Smooth muscle cell (in vitro differentiated cells): ENCODE results near the gene ATP11A. TPM values are rescaled to one million over a fixed set of nuclear protein-coding genes. Genes with fewer than 3 reads are reported as not detected.

Source experiments
- DNase-seq: peaks from one replicate; lab custom pipeline; 2025; ENCODE audit not compliant: unreplicated experiment; lab: John Stamatoyannopoulos, UW
- H2AFZ ChIP-seq: fragments of 200-600 bp; sonication (generic); 2 replicates; pipeline ENCODE4 v1.6.0; 2016; ENCODE audit warnings: antibody characterized with exemption, low read depth, mild to moderate bottlenecking
- H3F3A ChIP-seq: fragments of 200-600 bp; sonication (generic); 2 replicates; pipeline ENCODE4 v1.6.0; 2017; ENCODE audit warnings: antibody characterized with exemption, low read depth
- H3K27ac ChIP-seq: fragments of 200-600 bp; sonication (generic); 2 replicates; pipeline ENCODE4 v1.5.1; 2016; ENCODE audit warnings: low read depth, mild to moderate bottlenecking
- H3K27me3 ChIP-seq: fragments of 200-600 bp; sonication (generic); 2 replicates; pipeline ENCODE4 v1.6.1; 2016; ENCODE audit warnings: low read depth, mild to moderate bottlenecking
- H3K36me3 ChIP-seq: fragments of 200-600 bp; sonication (generic); 2 replicates; pipeline ENCODE4 v1.5.1; 2016; ENCODE audit warnings: low read depth
- H3K4me1 ChIP-seq: fragments of 200-600 bp; sonication (generic); 2 replicates; pipeline ENCODE4 v1.5.1; 2016; ENCODE audit warnings: low read depth
- H3K4me2 ChIP-seq: fragments of 200-600 bp; sonication (generic); 2 replicates; pipeline ENCODE4 v1.6.0; 2016; ENCODE audit warnings: mild to moderate bottlenecking
- H3K4me3 ChIP-seq: fragments of 200-600 bp; sonication (generic); 2 replicates; pipeline ENCODE4 v1.5.1; 2016; ENCODE audit warnings: mild to moderate bottlenecking
- H3K79me2 ChIP-seq: fragments of 200-600 bp; sonication (generic); 2 replicates; pipeline ENCODE4 v1.6.0; 2016; ENCODE audit warnings: low read depth, mild to moderate bottlenecking
- H3K9ac ChIP-seq: fragments of 200-600 bp; sonication (generic); 2 replicates; pipeline ENCODE4 v1.6.0; 2016; ENCODE audit warnings: low read depth
- H3K9me3 ChIP-seq: fragments of 200-600 bp; sonication (generic); replicated peaks from 2 replicates; pipeline ENCODE4 v1.5.1; 2016; ENCODE audit warnings: low read depth
- H4K20me1 ChIP-seq: fragments of 200-600 bp; sonication (generic); 2 replicates; pipeline ENCODE4 v1.6.0; 2016; ENCODE audit warnings: low read depth
- CTCF ChIP-seq: fragments of 200-600 bp; sonication (generic); IDR thresholded peaks from 2 replicates; pipeline ENCODE4 v1.5.1; 2017; ENCODE audit warnings: borderline replicate concordance, mild to moderate bottlenecking, antibody characterized with exemption; ENCODE audit not compliant: insufficient read depth, poor library complexity, severe bottlenecking
- WGBS: methylation state at CpG from one replicate; pipeline ENCODE4 v1.1.7; 2016; ENCODE audit warnings: low lambda C conversion rate; 5-methylcytosine and 5-hydroxymethylcytosine counted together
- polyA plus RNA-seq: library from polyadenylated mRNA; unstranded; fragments of >200 nt; fragmentation: Nextera tagmentation; extraction: Ambion mirVana; gene quantifications from 2 replicates; pipeline ENCODE4 v1.2.1, GENCODE V29; 2016
- total RNA-seq: library from RNA; depleted of rRNA; stranded (reverse); fragments of >200 nt; gene quantifications from 2 replicates; pipeline ENCODE4 v1.2.3, GENCODE V29; 2014

Gene ATP11A
- total and polyA plus RNA-seq, 2 experiments from 2014 or later: 6.5 to 7.5 TPM

DNA sequence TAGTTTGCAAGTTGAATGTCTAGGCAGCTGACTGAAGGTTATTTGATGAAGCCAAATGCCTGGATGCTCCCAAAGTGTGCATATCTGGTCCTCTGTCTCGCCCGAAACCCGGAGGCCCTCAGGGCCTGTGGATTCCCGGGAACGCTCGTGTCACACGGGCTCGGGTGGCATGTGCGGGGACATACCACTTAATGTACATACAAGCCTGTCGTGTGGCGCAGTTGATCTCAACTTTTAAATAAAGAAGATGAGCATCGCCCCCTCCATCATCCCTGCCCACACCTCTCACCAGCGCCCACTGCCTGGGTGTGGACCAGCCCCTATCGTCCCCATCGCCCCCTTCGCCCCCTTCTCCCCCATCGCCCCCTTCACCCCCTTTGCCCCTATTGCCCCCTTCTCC lies 33.9 kb downstream of the ATP11A start:
- Histone ChIP-seq H3K4me2 (no peak overlapping the region), H3K4me1 (peaks cover 17% of the 10 kb centered on the region), H3K27me3 (no peaks in the 10 kb centered on the region), H3K36me3 (no peaks in the 10 kb centered on the region), H3F3A (peaks cover 12% of the 10 kb centered on the region), H3K9me3 (no peaks in the 10 kb centered on the region), H3K27ac (peak overlapping the region; percentile 52), H4K20me1 (peaks cover 8% of the 10 kb centered on the region), H3K4me3 (no peak overlapping the region), H3K79me2 (peaks cover 7% of the 10 kb centered on the region), H3K9ac (no peak overlapping the region), H2AFZ (no peak overlapping the region)
- no peak for DNase-seq
- no peak for TF ChIP-seq CTCF
- WGBS: 97% methylated on average over 13 of the region's 17 CpGs

GRCh38 chr13:112724788-112725345 lies 35.0 kb downstream of the ATP11A start:
- H2AFZ ChIP-seq: no peak overlapping the region
- WGBS: 79% methylated on average over 12 of the region's 12 CpGs
- no peak for TF ChIP-seq CTCF

GRCh38 chr13:112725346-112726015 lies 35.6 kb downstream of the ATP11A start:
- no peak overlapping the region for H3K9ac ChIP-seq

More at GRCh38 chr13:112724788-112725345, 35.0 kb downstream of the ATP11A start:
- Histone ChIP-seq H3K36me3 (no peaks in the 10 kb centered on the region), H3K27me3 (no peaks in the 10 kb centered on the region), H3K4me1 (peaks cover 17% of the 10 kb centered on the region), H3K27ac (peak overlapping the region; percentile 42), H4K20me1 (peaks cover 10% of the 10 kb centered on the region), H3K4me2 (peak overlapping the region; percentile 22), H3K4me3 (no peak overlapping the region), H3F3A (peaks cover 12% of the 10 kb centered on the region), H3K9ac (no peak overlapping the region), H3K79me2 (peaks cover 6% of the 10 kb centered on the region), H3K9me3 (no peaks in the 10 kb centered on the region)
- DNase-seq: no peak

More at GRCh38 chr13:112725346-112726015, 35.6 kb downstream of the ATP11A start:
- peaks cover 6% of the 10 kb centered on the region for H3K79me2 ChIP-seq
- no peak overlapping the region for H3K4me3 ChIP-seq
- no peaks in the 10 kb centered on the region for H3K36me3 ChIP-seq
- peaks cover 16% of the 10 kb centered on the region for H4K20me1 ChIP-seq
- peaks cover 17% of the 10 kb centered on the region for H3K4me1 ChIP-seq
- no peaks in the 10 kb centered on the region for H3K9me3 ChIP-seq
- no peak for TF ChIP-seq CTCF
- H3K27ac ChIP-seq: peak overlapping the region; percentile 42
- H3K27me3 ChIP-seq: no peaks in the 10 kb centered on the region
- peaks cover 12% of the 10 kb centered on the region for H3F3A ChIP-seq
- DNase-seq: no peak
- peak overlapping the region; percentile 22 for H3K4me2 ChIP-seq
- H2AFZ ChIP-seq: no peak overlapping the region
- 80% methylated on average over 18 of the region's 18 CpGs for WGBS
